ENCODE measurements around the gene CLEC16A. TPM values are rescaled to one million over a fixed set of nuclear protein-coding genes. Genes with fewer than 3 reads are reported as not detected.

Gene CLEC16A
- total and polyA plus RNA-seq, 2 donors (not counting 1 experiment from before 2014, with no cell fraction given) = 21.9 to 79.5 TPM

- peaks cover 58% of the 10 kb centered on the region for H3K4me1 Mint-ChIP-seq
- no peaks in the 10 kb centered on the region for H3K9me3 Mint-ChIP-seq (ENCODE audit: insufficient read depth)
- Histone ChIP-seq H3K4me3 (ENCODE audit: control extremely low read depth in 1 of 5, extremely low read depth in 1 of 5, insufficient read depth in 1 of 5, low read depth in 2 of 5, low read length in 4 of 5) (no peak overlapping the region), H2AFZ (ENCODE audit: insufficient read depth, low read depth, low read length, poor library complexity, severe bottlenecking) (no peak overlapping the region), H3K9ac (ENCODE audit: low read length) (no peak overlapping the region), H3K9me3 (ENCODE audit: control extremely low read depth in 1 of 3, control insufficient read depth in 2 of 3, insufficient read depth in 1 of 3, low read length in 2 of 3) (no peaks in the 10 kb centered on the region), H3K4me2 (replicated peaks; ENCODE audit: low read depth, low read length, poor library complexity, severe bottlenecking) (no peak overlapping the region), H3K79me2 (ENCODE audit: control insufficient read depth, insufficient read depth, low read length) (no peaks in the 10 kb centered on the region), H3K4me1 (ENCODE audit: control insufficient read depth in 2 of 2, insufficient read depth in 2 of 2, low read length in 2 of 2) (peaks cover 30 to 36% of the 10 kb centered on the region in 2 donors), H3K36me3 (replicated peaks in 1 of 2; ENCODE audit: control extremely low read depth in 1 of 2, control insufficient read depth in 1 of 2, extremely low read depth in 1 of 2, insufficient read depth in 2 of 2, low read length in 1 of 2) (peaks cover 1 to 19% of the 10 kb centered on the region in 2 experiments), H3K27ac (ENCODE audit: low read length in 2 of 2) (no peak overlapping the region), H4K20me1 (ENCODE audit: control insufficient read depth, insufficient read depth, low read length, poor library complexity, severe bottlenecking) (no peaks in the 10 kb centered on the region), H3K27me3 (replicated peaks in 1 of 4; ENCODE audit: control extremely low read depth in 1 of 4, control insufficient read depth in 3 of 4, insufficient read depth in 4 of 4, low read length in 3 of 4) (no peaks in the 10 kb centered on the region)
- POLR2A ChIA-PET = interaction anchor here (0.6 kb wide), 1 partner anchor 61 kb away, joined by 3 read pairs; no protein-coding TSS in a partner anchor
- intact Hi-C loops (cut with micrococcal nuclease) = no loop called here
- no peak overlapping the region for H3K4me3 Mint-ChIP-seq
- no peaks in the 10 kb centered on the region for H3K27me3 Mint-ChIP-seq
- 100% methylated on average over 2 of the region's 6 CpGs for WGBS (ENCODE audit: insufficient coverage)
- TF ChIP-seq, protein P1, sequence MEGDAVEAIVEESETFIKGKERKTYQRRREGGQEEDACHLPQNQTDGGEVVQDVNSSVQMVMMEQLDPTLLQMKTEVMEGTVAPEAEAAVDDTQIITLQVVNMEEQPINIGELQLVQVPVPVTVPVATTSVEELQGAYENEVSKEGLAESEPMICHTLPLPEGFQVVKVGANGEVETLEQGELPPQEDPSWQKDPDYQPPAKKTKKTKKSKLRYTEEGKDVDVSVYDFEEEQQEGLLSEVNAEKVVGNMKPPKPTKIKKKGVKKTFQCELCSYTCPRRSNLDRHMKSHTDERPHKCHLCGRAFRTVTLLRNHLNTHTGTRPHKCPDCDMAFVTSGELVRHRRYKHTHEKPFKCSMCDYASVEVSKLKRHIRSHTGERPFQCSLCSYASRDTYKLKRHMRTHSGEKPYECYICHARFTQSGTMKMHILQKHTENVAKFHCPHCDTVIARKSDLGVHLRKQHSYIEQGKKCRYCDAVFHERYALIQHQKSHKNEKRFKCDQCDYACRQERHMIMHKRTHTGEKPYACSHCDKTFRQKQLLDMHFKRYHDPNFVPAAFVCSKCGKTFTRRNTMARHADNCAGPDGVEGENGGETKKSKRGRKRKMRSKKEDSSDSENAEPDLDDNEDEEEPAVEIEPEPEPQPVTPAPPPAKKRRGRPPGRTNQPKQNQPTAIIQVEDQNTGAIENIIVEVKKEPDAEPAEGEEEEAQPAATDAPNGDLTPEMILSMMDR (IDR thresholded peaks at IDR 0.05) = no peak
- no peak for TF ChIP-seq EZH2 (IDR thresholded peaks at IDR 0.05; ENCODE audit: borderline replicate concordance, insufficient read depth, low read depth, low read length, poor library complexity, severe bottlenecking)
- no peak for ATAC-seq (ENCODE audit: low read depth)
- no peak for DNase-seq
- CTCF ChIA-PET = interaction anchor here (3.0 kb wide), 1 partner anchor 11 kb away, joined by 9 read pairs; no protein-coding TSS in a partner anchor
- no peak overlapping the region for H3K27ac Mint-ChIP-seq
Observed at GRCh38 chr16:11090232-11090631, 145.9 kb downstream of the CLEC16A start.

DNA sequence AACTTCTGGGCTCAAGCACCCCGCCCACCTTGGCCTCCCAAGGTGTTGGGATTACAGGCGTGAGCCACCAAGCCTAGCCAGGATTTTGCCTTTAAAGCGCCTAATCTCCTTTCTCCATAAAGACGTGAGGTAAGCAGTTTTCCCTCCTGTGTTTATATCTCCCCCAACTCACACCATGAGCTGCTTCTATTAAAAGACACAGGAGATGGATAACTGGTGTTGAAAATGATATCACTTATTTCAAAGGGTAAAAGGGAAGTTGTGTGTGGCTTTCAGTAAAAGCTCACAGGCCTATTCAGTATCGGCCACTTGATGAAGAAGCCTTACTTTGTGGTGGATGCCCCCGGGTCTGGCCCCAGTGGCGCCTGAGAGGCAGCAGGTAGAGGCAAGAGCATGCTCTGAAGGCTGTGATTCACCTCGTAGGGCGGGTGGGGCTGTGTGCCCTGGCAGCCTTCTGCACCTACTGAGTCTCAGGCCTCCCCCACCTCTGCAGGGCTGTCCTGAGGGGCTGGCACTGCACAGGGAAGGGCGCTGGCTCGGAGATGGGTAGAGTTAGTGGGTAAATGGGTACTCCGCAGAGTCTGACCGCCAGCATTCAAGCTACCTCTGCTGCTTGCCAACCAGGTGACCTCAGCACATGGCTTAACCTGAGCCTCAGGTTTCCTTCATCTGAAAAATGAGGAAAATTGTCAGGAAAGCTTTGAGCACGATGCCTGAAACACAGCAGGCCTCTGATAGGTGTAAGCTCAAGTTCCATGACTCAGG is 146.8 kb downstream of the CLEC16A start:
- Histone ChIP-seq H3K27ac (ENCODE audit: low read length in 2 of 2) (no peak overlapping the region), H3K36me3 (replicated peaks in 1 of 2; ENCODE audit: control extremely low read depth in 1 of 2, control insufficient read depth in 1 of 2, extremely low read depth in 1 of 2, insufficient read depth in 2 of 2, low read length in 1 of 2) (peaks cover 1 to 14% of the 10 kb centered on the region in 2 experiments), H3K4me1 (ENCODE audit: control insufficient read depth in 2 of 2, insufficient read depth in 2 of 2, low read length in 2 of 2) (peaks cover 33 to 44% of the 10 kb centered on the region in 2 donors), H3K9ac (ENCODE audit: low read length) (no peak overlapping the region), H4K20me1 (ENCODE audit: control insufficient read depth, insufficient read depth, low read length, poor library complexity, severe bottlenecking) (no peaks in the 10 kb centered on the region), H3K27me3 (replicated peaks in 1 of 4; ENCODE audit: control extremely low read depth in 1 of 4, control insufficient read depth in 3 of 4, insufficient read depth in 4 of 4, low read length in 3 of 4) (no peaks in the 10 kb centered on the region), H3K4me3 (ENCODE audit: control extremely low read depth in 1 of 5, extremely low read depth in 1 of 5, insufficient read depth in 1 of 5, low read depth in 2 of 5, low read length in 4 of 5) (no peak overlapping the region), H2AFZ (ENCODE audit: insufficient read depth, low read depth, low read length, poor library complexity, severe bottlenecking) (no peak overlapping the region), H3K79me2 (ENCODE audit: control insufficient read depth, insufficient read depth, low read length) (no peaks in the 10 kb centered on the region), H3K9me3 (ENCODE audit: control extremely low read depth in 1 of 3, control insufficient read depth in 2 of 3, insufficient read depth in 1 of 3, low read length in 2 of 3) (no peaks in the 10 kb centered on the region), H3K4me2 (replicated peaks; ENCODE audit: low read depth, low read length, poor library complexity, severe bottlenecking) (no peak overlapping the region)
- WGBS (ENCODE audit: insufficient coverage) = 69% methylated on average over 11 of the region's 14 CpGs
- no peak overlapping the region for H3K27ac Mint-ChIP-seq
- no peak for TF ChIP-seq EZH2 (IDR thresholded peaks at IDR 0.05; ENCODE audit: borderline replicate concordance, insufficient read depth, low read depth, low read length, poor library complexity, severe bottlenecking)
- TF ChIP-seq, protein P1 (IDR thresholded peaks at IDR 0.05) = no peak
- DNase-seq = no peak
- CTCF ChIA-PET = interaction anchor here (0.7 to 3.0 kb wide), 5 partner anchors 10 to 783 kb away, joined by 3 to 9 read pairs (median 3); no protein-coding TSS in a partner anchor
- no peaks in the 10 kb centered on the region for H3K9me3 Mint-ChIP-seq (ENCODE audit: insufficient read depth)
- no peaks in the 10 kb centered on the region for H3K27me3 Mint-ChIP-seq
- POLR2A ChIA-PET = no interaction called here
- intact Hi-C loops (cut with micrococcal nuclease) = no loop called here
- H3K4me1 Mint-ChIP-seq = peaks cover 61% of the 10 kb centered on the region
- H3K4me3 Mint-ChIP-seq = no peak overlapping the region
- ATAC-seq (ENCODE audit: low read depth) = no peak
